Panc1 (cell line): ENCODE results near the gene UNC13C. TPM values are rescaled to one million over a fixed set of nuclear protein-coding genes. Genes with fewer than 3 reads are reported as not detected.

Source experiments
- ATAC-seq: fragments of 200-7000 bp; cut with Tn5 transposase; 2 replicates; pipeline ENCODE4 v1.9.1; 2020; ENCODE audit warnings: mild to moderate bottlenecking, moderate library complexity
- BruUV-seq: library from RNA; stranded (reverse); fragments of 400-500 nt; replicated peaks from 2 replicates; lab custom pipeline; 2021; lab: Mats Ljungman, UMichigan
- CTCF ChIA-PET: fragments of 300-600 bp; sonication (Branson Sonifier 250); formaldehyde crosslinking; loops from one replicate; lab custom pipeline; 2022; ENCODE audit warnings: antibody characterized with exemption; lab: Charles Lee
- POLR2A ChIA-PET: fragments of 300-600 bp; sonication (Branson Sonifier 250); formaldehyde crosslinking; loops from one replicate; lab custom pipeline; 2022; ENCODE audit warnings: antibody characterized with exemption; lab: Charles Lee
- DNase-seq: peaks from one replicate; pipeline ENCODE4 v3.0.0-alpha.2; 2010; ENCODE audit warnings: low read depth, low spot score
- H3K27ac ChIP-seq: 2 replicates; pipeline ENCODE4 v1.5.1; 2011; ENCODE audit warnings: mild to moderate bottlenecking, low read length, inconsistent platforms
- H3K27me3 ChIP-seq: fragments of 200-500 bp; sonication (Bioruptor generic); 2 replicates; pipeline ENCODE4 v1.6.0; 2014; ENCODE audit warnings: low read length, inconsistent platforms; ENCODE audit not compliant: control insufficient read depth, insufficient read depth
- H3K36me3 ChIP-seq: fragments of 200-500 bp; sonication (Bioruptor generic); 2 replicates; pipeline ENCODE4 v1.5.1; 2014; ENCODE audit warnings: inconsistent platforms, mild to moderate bottlenecking, low read length, moderate library complexity; ENCODE audit not compliant: control insufficient read depth, insufficient read depth
- H3K4me1 ChIP-seq: 2 replicates; pipeline ENCODE4 v1.5.1; 2011; ENCODE audit warnings: inconsistent platforms, mild to moderate bottlenecking, low read length, moderate library complexity; ENCODE audit not compliant: control insufficient read depth, insufficient read depth
- H3K4me3 ChIP-seq, 2 experiments: 2 replicates each; pipeline ENCODE4 v1.5.1; 2011 to 2012; ENCODE audit warnings: low read depth in 2 of 2, low read length in 2 of 2, mild to moderate bottlenecking in 2 of 2, inconsistent platforms in 1 of 2, moderate library complexity in 1 of 2
- H3K9me3 ChIP-seq: fragments of 200-500 bp; sonication (Bioruptor generic); 2 replicates; pipeline ENCODE4 v1.5.1; 2014; ENCODE audit warnings: low read depth, mild to moderate bottlenecking, inconsistent platforms, low read length, moderate library complexity; ENCODE audit not compliant: control insufficient read depth, insufficient read depth
- POLR2AphosphoS5 ChIP-seq: IDR thresholded peaks from 2 replicates; pipeline ENCODE4 v1.6.1; 2012; ENCODE audit warnings: mild to moderate bottlenecking, low read depth, low read length, moderate library complexity
- REST ChIP-seq, 2 experiments: IDR thresholded peaks; 2 replicates each; pipeline ENCODE4 v1.6.1; 2011 to 2012; ENCODE audit warnings: low read depth in 2 of 2, control low read depth in 1 of 2, low read length in 1 of 2, mild to moderate bottlenecking in 1 of 2, moderate library complexity in 1 of 2; ENCODE audit not compliant: insufficient read depth in 1 of 2
- SIN3A ChIP-seq: IDR thresholded peaks from 2 replicates; pipeline ENCODE4 v1.6.1; 2012; ENCODE audit warnings: low read depth, mild to moderate bottlenecking, low read length, moderate library complexity, borderline replicate concordance; ENCODE audit not compliant: insufficient read depth
- TCF7L2 ChIP-seq: IDR thresholded peaks from 2 replicates; pipeline ENCODE4 v1.6.1; 2011; ENCODE audit warnings: mild to moderate bottlenecking, low read depth, low read length, inconsistent platforms
- in situ Hi-C: cut with HindIII; loops from 2 replicates; pipeline ENCODE4 v1.10.0; 2016; ENCODE audit warnings: low sequenced_read_pairs, low pct_unique_long_range_greater_than_20kb
- intact Hi-C: fragments of 100-400 bp; cut with micrococcal nuclease; formaldehyde crosslinking; loops from one replicate; pipeline ENCODE4 v1.10.0; 2022; ENCODE audit not compliant: unreplicated experiment
- total RNA-seq: library from RNA; stranded (reverse); gene quantifications from one replicate; pipeline ENCODE4 v1.2.1, GENCODE V29; 2021; ENCODE audit not compliant: unreplicated experiment
- TF ChIP-seq, protein P1 (sequence below): fragments of 450-650 bp; IDR thresholded peaks from 2 replicates; pipeline ENCODE4 v1.5.1; 2017; ENCODE audit warnings: mild to moderate bottlenecking

The UNC13C gene
- total RNA-seq, 1 experiment from 2014 or later, result not detected

DNA sequence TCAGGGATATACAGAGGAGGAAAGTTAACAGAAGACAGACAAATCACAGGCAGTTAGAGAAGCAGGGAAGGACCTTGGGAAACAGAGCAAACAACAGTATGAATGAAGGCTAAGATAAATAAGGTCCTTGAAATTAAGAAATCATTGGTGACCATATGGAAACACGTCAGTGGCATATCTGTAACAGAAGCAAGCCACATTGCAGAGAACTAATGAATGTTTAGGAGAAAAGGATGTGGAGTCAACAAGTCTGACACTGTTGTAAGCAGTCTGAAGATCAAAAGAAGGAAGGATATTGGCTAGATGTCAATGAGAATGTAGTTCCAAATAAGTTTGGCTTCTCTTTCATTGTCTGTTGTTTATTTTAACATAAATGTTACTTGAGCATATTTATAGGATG, 542.4 kb downstream of the UNC13C start:
- in situ Hi-C loops, result no loop called here
- ChIA-PET CTCF (no interaction called here), POLR2A (no interaction called here)
- ATAC-seq, result no peak
- Histone ChIP-seq H3K27ac (no peak overlapping the region), H3K4me1 (no peaks in the 10 kb centered on the region), H3K36me3 (no peaks in the 10 kb centered on the region), H3K9me3 (no peaks in the 10 kb centered on the region), H3K4me3 (no peak overlapping the region), H3K27me3 (no peaks in the 10 kb centered on the region)
- BruUV-seq, result no TSS peak
- intact Hi-C loops, result no loop called here
- no peak for DNase-seq
- TF ChIP-seq TCF7L2, result no peak
- no peak for TF ChIP-seq REST (IDR thresholded peaks at IDR 0.05; ENCODE audit: insufficient read depth in 1 of 2, low read depth in 2 of 2, low read length in 1 of 2)
- TF ChIP-seq POLR2AphosphoS5, result no peak
- TF ChIP-seq, protein P1, sequence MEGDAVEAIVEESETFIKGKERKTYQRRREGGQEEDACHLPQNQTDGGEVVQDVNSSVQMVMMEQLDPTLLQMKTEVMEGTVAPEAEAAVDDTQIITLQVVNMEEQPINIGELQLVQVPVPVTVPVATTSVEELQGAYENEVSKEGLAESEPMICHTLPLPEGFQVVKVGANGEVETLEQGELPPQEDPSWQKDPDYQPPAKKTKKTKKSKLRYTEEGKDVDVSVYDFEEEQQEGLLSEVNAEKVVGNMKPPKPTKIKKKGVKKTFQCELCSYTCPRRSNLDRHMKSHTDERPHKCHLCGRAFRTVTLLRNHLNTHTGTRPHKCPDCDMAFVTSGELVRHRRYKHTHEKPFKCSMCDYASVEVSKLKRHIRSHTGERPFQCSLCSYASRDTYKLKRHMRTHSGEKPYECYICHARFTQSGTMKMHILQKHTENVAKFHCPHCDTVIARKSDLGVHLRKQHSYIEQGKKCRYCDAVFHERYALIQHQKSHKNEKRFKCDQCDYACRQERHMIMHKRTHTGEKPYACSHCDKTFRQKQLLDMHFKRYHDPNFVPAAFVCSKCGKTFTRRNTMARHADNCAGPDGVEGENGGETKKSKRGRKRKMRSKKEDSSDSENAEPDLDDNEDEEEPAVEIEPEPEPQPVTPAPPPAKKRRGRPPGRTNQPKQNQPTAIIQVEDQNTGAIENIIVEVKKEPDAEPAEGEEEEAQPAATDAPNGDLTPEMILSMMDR, result no peak
- TF ChIP-seq SIN3A, result no peak

DNA sequence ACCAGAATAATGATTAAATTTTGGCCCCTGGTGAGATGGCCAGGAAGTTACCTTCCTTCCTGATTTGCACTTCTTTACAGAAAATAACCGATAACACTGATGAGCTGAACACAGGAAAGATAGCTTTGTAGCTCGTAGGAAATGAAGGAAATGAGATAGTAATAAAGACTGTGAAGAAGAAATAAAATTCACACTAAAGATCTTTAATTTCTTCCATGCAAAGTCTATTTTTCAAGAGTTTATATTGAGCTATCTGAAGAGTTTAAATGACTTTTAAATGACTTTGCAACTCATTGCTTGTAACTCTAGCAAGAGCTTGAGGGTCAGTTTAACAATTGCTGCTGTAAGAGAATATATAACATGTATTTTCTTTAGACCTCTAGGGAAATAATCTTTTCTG, 543.0 kb downstream of the UNC13C start:
- H3K27ac ChIP-seq, result no peak overlapping the region
- no peak overlapping the region for H3K4me3 ChIP-seq
- POLR2A ChIA-PET, result no interaction called here
- H3K36me3 ChIP-seq, result no peaks in the 10 kb centered on the region
- no peaks in the 10 kb centered on the region for H3K4me1 ChIP-seq
- in situ Hi-C loops (no loop called here), intact Hi-C loops (no loop called here)
- BruUV-seq, result no TSS peak
- H3K27me3 ChIP-seq, result no peaks in the 10 kb centered on the region
- H3K9me3 ChIP-seq, result no peaks in the 10 kb centered on the region
- no peak for ATAC-seq
- no peak for TF ChIP-seq TCF7L2
- no peak for TF ChIP-seq POLR2AphosphoS5
- TF ChIP-seq REST (IDR thresholded peaks at IDR 0.05; ENCODE audit: insufficient read depth in 1 of 2, low read depth in 2 of 2, low read length in 1 of 2), result no peak
- TF ChIP-seq, protein P1, result no peak
- no peak for TF ChIP-seq SIN3A
- no peak for DNase-seq
- CTCF ChIA-PET, result no interaction called here
